Measurements from ENCODE around the gene ENDOU. TPM values are rescaled to one million over a fixed set of nuclear protein-coding genes. Genes with fewer than 3 reads are reported as not detected.

ENDOU gene
- total RNA-seq, 1 experiment from 2014 or later = not detected

GRCh38 chr12:47744005-47744651 lies 18.8 kb upstream of the ENDOU start:
- ChIA-PET CTCF (interaction anchor here (0.6 to 15.4 kb wide), 30 partner anchors 11 to 1411 kb away, joined by 3 to 735 read pairs (median 4); partner anchors contain the start of genes ASB8, ENDOU, HDAC7 and RAPGEF3), POLR2A (interaction anchor here (0.6 to 3.4 kb wide), 6 partner anchors 14 to 34 kb away, joined by 3 to 17 read pairs (median 4); no protein-coding TSS in a partner anchor)
- Mint-ChIP-seq H3K4me1 (peaks cover 33% of the 10 kb centered on the region), H3K27me3 (ENCODE audit: low read depth) (peaks cover 10% of the 10 kb centered on the region), H3K36me3 (no peaks in the 10 kb centered on the region), H3K4me3 (no peak overlapping the region), H3K27ac (no peak overlapping the region), H3K9me3 (no peaks in the 10 kb centered on the region)
- peak; percentile 91 for ATAC-seq
- TF ChIP-seq PRDM15 (CRISPR knock-in tag; IDR thresholded peaks at IDR 0.05) = no peak
- no peak for TF ChIP-seq HMGXB4 (CRISPR knock-in tag; IDR thresholded peaks at IDR 0.05)
- TF ChIP-seq ATF3 (CRISPR knock-in tag; conservative IDR thresholded peaks at IDR 0.05) = no peak
- TF ChIP-seq PRRX2 (CRISPR knock-in tag; IDR thresholded peaks at IDR 0.05) = no peak
- peak; percentile 69 for TF ChIP-seq CTCF (IDR thresholded peaks at IDR 0.05)
- no peak for TF ChIP-seq NR2C2 (CRISPR knock-in tag; IDR thresholded peaks at IDR 0.05)
- peak; percentile 84 for DNase-seq (ENCODE audit: low spot score)

GRCh38 chr12:47743311-47743860 lies 18.1 kb upstream of the ENDOU start:
- no peaks in the 10 kb centered on the region for H3K9me3 Mint-ChIP-seq
- ChIA-PET CTCF (interaction anchor here (0.9 to 15.4 kb wide), 30 partner anchors 11 to 414 kb away, joined by 3 to 735 read pairs (median 6); partner anchors contain the start of genes ASB8, ENDOU, HDAC7 and RAPGEF3), POLR2A (interaction anchor here (0.6 to 3.4 kb wide), 6 partner anchors 15 to 35 kb away, joined by 3 to 17 read pairs (median 4); no protein-coding TSS in a partner anchor)
- peaks cover 33% of the 10 kb centered on the region for H3K4me1 Mint-ChIP-seq
- no peaks in the 10 kb centered on the region for H3K36me3 Mint-ChIP-seq
- no peak for TF ChIP-seq MXD4 (CRISPR knock-in tag; IDR thresholded peaks at IDR 0.05; ENCODE audit: borderline replicate concordance)
- no peak for TF ChIP-seq OVOL2 (CRISPR knock-in tag; IDR thresholded peaks at IDR 0.05; ENCODE audit: borderline replicate concordance)
- no peak for TF ChIP-seq IRF1 (CRISPR knock-in tag; IDR thresholded peaks at IDR 0.05)
- no peak for TF ChIP-seq ZSCAN18 (CRISPR knock-in tag; IDR thresholded peaks at IDR 0.05)
- no peak for TF ChIP-seq NFYB (CRISPR knock-in tag; conservative IDR thresholded peaks at IDR 0.05; ENCODE audit: low read depth)
- TF ChIP-seq JAZF1 (CRISPR knock-in tag; IDR thresholded peaks at IDR 0.05) = no peak
- TF ChIP-seq MLX (CRISPR knock-in tag; IDR thresholded peaks at IDR 0.05) = no peak
- no peak for TF ChIP-seq TP53 (CRISPR knock-in tag; IDR thresholded peaks at IDR 0.05)
- ATAC-seq (peak; percentile 4), DNase-seq (ENCODE audit: low spot score) (no peak)
- no peak overlapping the region for H3K27ac Mint-ChIP-seq
- peaks cover 10% of the 10 kb centered on the region for H3K27me3 Mint-ChIP-seq (ENCODE audit: low read depth)
- H3K4me3 Mint-ChIP-seq = no peak overlapping the region
